IMR-90 (cell line): ENCODE results near the gene NOVA2. TPM values are rescaled to one million over a fixed set of nuclear protein-coding genes. Genes with fewer than 3 reads are reported as not detected.

Source experiments
- ATAC-seq: fragments of 200-7000 bp; cut with Tn5 transposase; 2 replicates; pipeline ENCODE4 v1.9.1; 2020; ENCODE audit warnings: low read depth, mild to moderate bottlenecking, moderate library complexity
- BruUV-seq: library from RNA; stranded (reverse); fragments of 400-500 nt; replicated peaks from 2 replicates; lab custom pipeline; 2021; lab: Mats Ljungman, UMichigan
- CTCF ChIA-PET: fragments of 300-600 bp; formaldehyde crosslinking; extraction: SDS; loops from one replicate; lab custom pipeline; 2021; ENCODE audit warnings: antibody characterized with exemption; lab: Yijun Ruan, JAX
- POLR2A ChIA-PET: fragments of 300-600 bp; sonication (Branson Sonifier 250); formaldehyde crosslinking; loops from one replicate; lab custom pipeline; 2022; ENCODE audit warnings: antibody characterized with exemption; ENCODE audit not compliant: unreplicated experiment; lab: Charles Lee
- DNase-seq: peaks from one replicate; pipeline ENCODE4 v3.0.0; 2013
- H2AFZ ChIP-seq: replicated peaks from 2 replicates; pipeline ENCODE3; 2013; ENCODE audit warnings: low read length, mild to moderate bottlenecking; ENCODE audit not compliant: poor library complexity
- H2AK5ac ChIP-seq: 2 replicates; pipeline ENCODE4 v1.6.1; 2013; ENCODE audit warnings: low read depth, low read length, inconsistent platforms
- H2AK9ac ChIP-seq: replicated peaks from 2 replicates; pipeline ENCODE3; 2013; ENCODE audit warnings: mild to moderate bottlenecking, low read depth, low read length, moderate library complexity; ENCODE audit not compliant: poor library complexity
- H2BK120ac ChIP-seq: 2 replicates; pipeline ENCODE4 v1.6.1; 2013; ENCODE audit warnings: low read depth, low read length, inconsistent platforms
- H2BK15ac ChIP-seq: 3 replicates; pipeline ENCODE4 v1.6.1; 2013; ENCODE audit warnings: low read depth, low read length, inconsistent platforms
- H2BK20ac ChIP-seq: 2 replicates; pipeline ENCODE4 v1.6.1; 2013; ENCODE audit warnings: low read depth, mild to moderate bottlenecking, inconsistent platforms, low read length, moderate library complexity
- H2BK5ac ChIP-seq: 2 replicates; pipeline ENCODE4 v1.6.1; 2013; ENCODE audit warnings: mild to moderate bottlenecking, low read depth, low read length, inconsistent platforms; ENCODE audit not compliant: poor library complexity, severe bottlenecking
- H3K14ac ChIP-seq: replicated peaks from 2 replicates; pipeline ENCODE4 v1.6.1; 2013; ENCODE audit warnings: low read depth, low read length, inconsistent platforms
- H3K18ac ChIP-seq: 2 replicates; pipeline ENCODE4 v1.6.1; 2013; ENCODE audit warnings: low read depth, low read length, control low read depth
- H3K23ac ChIP-seq: 2 replicates; pipeline ENCODE4 v1.6.1; 2013; ENCODE audit warnings: low read depth, low read length, inconsistent platforms
- H3K27ac ChIP-seq: 2 replicates; pipeline ENCODE4 v1.5.1; 2013; ENCODE audit warnings: mild to moderate bottlenecking, control low read depth, low read length; ENCODE audit not compliant: insufficient read depth
- H3K27me3 ChIP-seq: 2 replicates; pipeline ENCODE4 v1.6.1; 2013; ENCODE audit warnings: low read length; ENCODE audit not compliant: control insufficient read depth, insufficient read depth
- H3K36me3 ChIP-seq: 2 replicates; pipeline ENCODE4 v1.6.1; 2013; ENCODE audit warnings: low read length, mixed read lengths; ENCODE audit not compliant: control insufficient read depth, insufficient read depth
- H3K4ac ChIP-seq: 2 replicates; pipeline ENCODE4 v1.6.1; 2013; ENCODE audit warnings: low read depth, low read length, inconsistent platforms
- H3K4me1 ChIP-seq: 2 replicates; pipeline ENCODE4 v1.6.1; 2013; ENCODE audit warnings: low read length, mixed read lengths; ENCODE audit not compliant: control insufficient read depth, insufficient read depth
- H3K4me2 ChIP-seq: 2 replicates; pipeline ENCODE4 v1.6.1; 2013; ENCODE audit warnings: low read depth, mild to moderate bottlenecking, control low read depth, low read length, moderate library complexity
- H3K4me3 ChIP-seq: 2 replicates; pipeline ENCODE4 v1.5.1; 2013; ENCODE audit warnings: low read depth, mild to moderate bottlenecking, control low read depth, low read length, moderate library complexity; ENCODE audit not compliant: insufficient read depth
- H3K56ac ChIP-seq: 2 replicates; pipeline ENCODE4 v1.6.1; 2013; ENCODE audit warnings: low read length, inconsistent platforms; ENCODE audit not compliant: insufficient read depth; ENCODE audit errors: extremely low read depth
- H3K79me1 ChIP-seq, 2 experiments: 2 replicates each; pipeline ENCODE4 v1.6.1; 2013; ENCODE audit warnings: low read length in 2 of 2, inconsistent platforms in 1 of 2, low read depth in 1 of 2
- H3K9ac ChIP-seq: 2 replicates; pipeline ENCODE4 v1.6.1; 2013; ENCODE audit warnings: low read depth, low read length, control low read depth
- H3K9me1 ChIP-seq: 2 replicates; pipeline ENCODE4 v1.6.1; 2013; ENCODE audit warnings: low read length, inconsistent platforms; ENCODE audit not compliant: insufficient read depth
- H3K9me3 ChIP-seq: 2 replicates; pipeline ENCODE4 v1.6.1; 2013; ENCODE audit warnings: low read length; ENCODE audit not compliant: control insufficient read depth, insufficient read depth
- H4K20me1 ChIP-seq: 2 replicates; pipeline ENCODE4 v1.6.1; 2013; ENCODE audit warnings: low read length, inconsistent platforms; ENCODE audit not compliant: insufficient read depth
- H4K5ac ChIP-seq: 2 replicates; pipeline ENCODE4 v1.6.1; 2013; ENCODE audit warnings: mild to moderate bottlenecking, low read depth, low read length, control low read depth
- H4K8ac ChIP-seq, 2 experiments: 2 replicates each; pipeline ENCODE4 v1.6.1; 2013; ENCODE audit warnings: low read depth in 2 of 2, low read length in 2 of 2, control low read depth in 1 of 2, inconsistent platforms in 1 of 2
- H4K91ac ChIP-seq: 2 replicates; pipeline ENCODE4 v1.6.1; 2013; ENCODE audit warnings: low read depth, low read length, inconsistent platforms; ENCODE audit not compliant: insufficient read depth
- CTCF ChIP-seq: conservative IDR thresholded peaks from 2 replicates; pipeline ENCODE4 v1.5.1; 2012; ENCODE audit warnings: mild to moderate bottlenecking, low read depth, low read length, improper control_type of control experiment
- ELK1 ChIP-seq: fragments of 150-350 bp; IDR thresholded peaks from 2 replicates; pipeline ENCODE4 v1.6.1; 2016; ENCODE audit warnings: low read depth, mild to moderate bottlenecking, low read length, moderate library complexity, borderline replicate concordance
- FOS ChIP-seq: fragments of 150-350 bp; IDR thresholded peaks from 2 replicates; pipeline ENCODE4 v1.6.1; 2016; ENCODE audit warnings: low read depth, low read length
- MAFK ChIP-seq: IDR thresholded peaks from 2 replicates; pipeline ENCODE4 v1.6.1; 2012; ENCODE audit warnings: low read depth, low read length, improper control_type of control experiment
- MXI1 ChIP-seq: IDR thresholded peaks from 2 replicates; pipeline ENCODE4 v1.6.1; 2012; ENCODE audit warnings: low read depth, mild to moderate bottlenecking, low read length, moderate library complexity, borderline replicate concordance
- NFE2L2 ChIP-seq: fragments of 150-350 bp; IDR thresholded peaks from 2 replicates; pipeline ENCODE4 v1.6.1; 2016; ENCODE audit warnings: low read depth, mild to moderate bottlenecking, low read length
- RFX5 ChIP-seq: IDR thresholded peaks from 2 replicates; pipeline ENCODE4 v1.8.0; 2012; ENCODE audit warnings: low read depth, mild to moderate bottlenecking, low read length, moderate library complexity
- SMC3 ChIP-seq: fragments of 150-350 bp; IDR thresholded peaks from 2 replicates; pipeline ENCODE4 v1.6.1; 2016; ENCODE audit warnings: low read depth, mild to moderate bottlenecking, antibody characterized with exemption, low read length, moderate library complexity
- WGBS, 2 experiments: methylation state at CpG; one replicate each; pipeline versions ENCODE4 v1.1.5 to v1.1.7; 2013; ENCODE audit warnings: missing lambda C conversion rate in 2 of 2; ENCODE audit not compliant: insufficient read length in 1 of 2; ENCODE audit errors: extremely low coverage in 2 of 2; 5-methylcytosine and 5-hydroxymethylcytosine counted together
- dilution Hi-C: fragments of 300-500 bp; cut with HindIII; formaldehyde crosslinking; loops from one replicate; pipeline ENCODE4 v1.14.3; 2018; ENCODE audit warnings: low sequenced_read_pairs; ENCODE audit not compliant: unreplicated experiment
- in situ Hi-C: fragments of 300-500 bp; cut with MboI; formaldehyde crosslinking; loops from 3 replicates; pipeline ENCODE4 v1.14.3; 2019; ENCODE audit warnings: low sequenced_read_pairs, inconsistent platforms, mixed read lengths
- intact Hi-C: fragments of 100-400 bp; cut with micrococcal nuclease; formaldehyde crosslinking; loops from 2 replicates; pipeline ENCODE4 v1.10.0; 2022
- polyA plus RNA-seq, 3 experiments: library from polyadenylated mRNA; depleted of rRNA; stranded (reverse); fragments of >200 nt; gene quantifications; 2 replicates each; pipeline ENCODE4 v1.2.3, GENCODE V29; 2012; ENCODE audit warnings: low replicate concordance in 1 of 3
- total RNA-seq: library from RNA; depleted of rRNA; stranded (reverse); fragments of >200 nt; gene quantifications from 2 replicates; pipeline ENCODE4 v1.2.3, GENCODE V29; 2012

The NOVA2 gene
- total and polyA plus RNA-seq, 2 of the 4 experiments (the other 2 are of a cell fraction) = 0.03 TPM; not detected in 1

- Histone ChIP-seq H2BK20ac (no peak overlapping the region), H3K79me1 (no peaks in the 10 kb centered on the region), H3K9ac (no peak overlapping the region), H3K4me2 (no peak overlapping the region), H2BK120ac (no peak overlapping the region), H3K27me3 (peaks cover 57% of the 10 kb centered on the region), H3K9me1 (no peaks in the 10 kb centered on the region), H3K56ac (no peak overlapping the region), H3K4me1 (no peaks in the 10 kb centered on the region), H3K9me3 (no peaks in the 10 kb centered on the region; the same call in none of the 2 replicates), H3K18ac (no peak overlapping the region), H3K14ac (no peak overlapping the region), H4K8ac (no peak overlapping the region), H3K23ac (no peak overlapping the region), H3K4me3 (no peak overlapping the region), H4K91ac (no peak overlapping the region), H2BK5ac (no peak overlapping the region), H2BK15ac (no peak overlapping the region), H2AFZ (peak overlapping the region; percentile 68), H2AK9ac (no peak overlapping the region), H4K5ac (no peak overlapping the region), H2AK5ac (no peak overlapping the region), H3K36me3 (no peaks in the 10 kb centered on the region), H3K4ac (no peak overlapping the region), H3K27ac (no peak overlapping the region), H4K20me1 (no peaks in the 10 kb centered on the region)
- BruUV-seq = no TSS peak
- CTCF ChIA-PET = interaction anchor here (0.6 kb wide), 1 partner anchor 9 kb away, joined by 3 read pairs; no protein-coding TSS in a partner anchor
- dilution Hi-C loops = no loop called here
- no peak for ATAC-seq
- POLR2A ChIA-PET = no interaction called here
- WGBS, 2 experiments = 18% methylated on average over 25 of the region's 67 CpGs; no CpG with 5 or more reads in 1 of the 2 experiments
- intact Hi-C loops = no loop called here
- in situ Hi-C loops = no loop called here
- TF ChIP-seq MXI1 (no peak), SMC3 (no peak), ELK1 (no peak), CTCF (no peak), FOS (no peak), MAFK (no peak), NFE2L2 (no peak), RFX5 (no peak)
- DNase-seq = no peak
Measured at GRCh38 chr19:45939792-45940514, 33.7 kb downstream of the NOVA2 start.
